NCI-H146 treated with DMSO at 0.1 percent for 48 hours (cell line): Measurements from ENCODE around the gene HES5.

ENCODE experiments used
- DNase-seq: peaks from one replicate; lab custom pipeline; 2025; ENCODE audit not compliant: unreplicated experiment; lab: John Stamatoyannopoulos, UW

The HES5 gene

GRCh38 chr1:2516124-2516523, 13.9 kb downstream of the HES5 start:
- no peak for DNase-seq

- DNase-seq: no peak
Measured at GRCh38 chr1:2515763-2516080, 14.3 kb downstream of the HES5 start.

GRCh38 chr1:2514863-2515762, 14.9 kb downstream of the HES5 start:
- DNase-seq: no peak

GRCh38 chr1:2513939-2514652, 16.0 kb downstream of the HES5 start:
- DNase-seq: no peak

- DNase-seq: no peak
Measured at GRCh38 chr1:2512862-2513421, 17.1 kb downstream of the HES5 start.

GRCh38 chr1:2510366-2511155, 19.5 kb downstream of the HES5 start:
- DNase-seq: no peak

GRCh38 chr1:2509589-2509988, 20.5 kb downstream of the HES5 start:
- DNase-seq: no peak

- DNase-seq: no peak
Measured at GRCh38 chr1:2508751-2509150, 21.3 kb downstream of the HES5 start.

- no peak for DNase-seq
Measured at GRCh38 chr1:2508180-2508579, 21.9 kb downstream of the HES5 start.

GRCh38 chr1:2507744-2508155, 22.3 kb downstream of the HES5 start:
- DNase-seq: no peak

GRCh38 chr1:2506901-2507565, 23.0 kb downstream of the HES5 start:
- DNase-seq: no peak

GRCh38 chr1:2506007-2506860, 23.8 kb downstream of the HES5 start:
- no peak for DNase-seq

- DNase-seq: no peak
Measured at GRCh38 chr1:2505461-2505994, 24.5 kb downstream of the HES5 start.

- no peak for DNase-seq
Measured at GRCh38 chr1:2504949-2505272, 25.2 kb downstream of the HES5 start.

GRCh38 chr1:2504225-2504948, 25.7 kb downstream of the HES5 start:
- DNase-seq: no peak

GRCh38 chr1:2503554-2504224, 26.4 kb downstream of the HES5 start:
- DNase-seq: no peak

GRCh38 chr1:2502661-2503553, 27.2 kb downstream of the HES5 start:
- no peak for DNase-seq

GRCh38 chr1:2502210-2502609, 27.9 kb downstream of the HES5 start:
- no peak for DNase-seq
